ENCODE data around the gene FAM8A1.

DNA sequence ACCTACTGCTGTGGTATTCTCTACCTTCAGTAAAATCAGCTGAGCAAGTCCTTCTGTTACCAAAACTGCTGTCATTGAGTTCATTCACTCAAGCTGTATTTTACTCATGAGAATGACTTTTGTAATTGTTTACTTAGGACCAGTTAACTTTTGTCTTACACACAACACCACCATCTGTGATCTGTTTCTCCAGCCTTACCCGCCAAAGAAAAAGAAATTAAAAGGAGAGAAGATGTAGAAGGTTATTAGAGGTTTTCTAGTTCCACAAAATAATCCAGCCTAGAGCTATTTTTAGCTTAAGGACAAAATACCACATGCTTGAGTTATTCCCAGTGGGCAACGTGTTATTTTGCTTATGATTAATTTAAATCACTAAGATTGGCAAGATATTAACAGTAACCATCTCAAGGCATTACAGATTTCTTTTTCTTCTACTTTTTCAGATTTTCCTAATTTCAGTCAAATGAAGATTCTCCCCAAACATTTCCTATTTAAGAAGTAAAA lies 38.2 kb downstream of the FAM8A1 start:
- TF ChIP-seq, protein P1, sequence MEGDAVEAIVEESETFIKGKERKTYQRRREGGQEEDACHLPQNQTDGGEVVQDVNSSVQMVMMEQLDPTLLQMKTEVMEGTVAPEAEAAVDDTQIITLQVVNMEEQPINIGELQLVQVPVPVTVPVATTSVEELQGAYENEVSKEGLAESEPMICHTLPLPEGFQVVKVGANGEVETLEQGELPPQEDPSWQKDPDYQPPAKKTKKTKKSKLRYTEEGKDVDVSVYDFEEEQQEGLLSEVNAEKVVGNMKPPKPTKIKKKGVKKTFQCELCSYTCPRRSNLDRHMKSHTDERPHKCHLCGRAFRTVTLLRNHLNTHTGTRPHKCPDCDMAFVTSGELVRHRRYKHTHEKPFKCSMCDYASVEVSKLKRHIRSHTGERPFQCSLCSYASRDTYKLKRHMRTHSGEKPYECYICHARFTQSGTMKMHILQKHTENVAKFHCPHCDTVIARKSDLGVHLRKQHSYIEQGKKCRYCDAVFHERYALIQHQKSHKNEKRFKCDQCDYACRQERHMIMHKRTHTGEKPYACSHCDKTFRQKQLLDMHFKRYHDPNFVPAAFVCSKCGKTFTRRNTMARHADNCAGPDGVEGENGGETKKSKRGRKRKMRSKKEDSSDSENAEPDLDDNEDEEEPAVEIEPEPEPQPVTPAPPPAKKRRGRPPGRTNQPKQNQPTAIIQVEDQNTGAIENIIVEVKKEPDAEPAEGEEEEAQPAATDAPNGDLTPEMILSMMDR (IDR thresholded peaks at IDR 0.05 in 8 of 11, conservative IDR thresholded peaks at IDR 0.05 in 3 of 11): no peak
- TF ChIP-seq POLR2A (IDR thresholded peaks at IDR 0.05) (no peak), POLR2AphosphoS5 (IDR thresholded peaks at IDR 0.05) (no peak)
